Ascending aorta (tissue), 2 donors: ENCODE measurements around the gene ETNK1. TPM values are rescaled to one million over a fixed set of nuclear protein-coding genes. Genes with fewer than 3 reads are reported as not detected.

Source experiments
- DNase-seq, 2 donors: peaks; one replicate each; pipeline ENCODE4 v3.0.0-alpha.2; 2019; ENCODE audit warnings: low spot score in 2 of 2
- H3K27ac ChIP-seq, 2 donors: fragments of 200-600 bp; sonication (generic); one replicate each; pipeline ENCODE4 v1.5.1; 2016 to 2017; ENCODE audit warnings: mild to moderate bottlenecking in 1 of 2
- H3K27me3 ChIP-seq: fragments of 200-600 bp; sonication (generic); one replicate; pipeline ENCODE4 v1.5.1; 2017
- H3K36me3 ChIP-seq, 2 donors: fragments of 200-600 bp; sonication (generic); one replicate each; pipeline ENCODE4 v1.5.1; 2016
- H3K4me1 ChIP-seq, 2 donors: fragments of 200-600 bp; sonication (generic); one replicate each; pipeline ENCODE4 v1.5.1; 2016 to 2017; ENCODE audit warnings: mild to moderate bottlenecking in 1 of 2
- H3K4me3 ChIP-seq, 2 donors: fragments of 200-600 bp; sonication (generic); one replicate each; pipeline ENCODE4 v1.5.1; 2016 to 2017; ENCODE audit warnings: mild to moderate bottlenecking in 1 of 2
- H3K9me3 ChIP-seq, 2 donors: fragments of 200-600 bp; sonication (generic); one replicate each; pipeline ENCODE4 v1.5.1; 2016
- intact Hi-C: fragments of 100-400 bp; cut with DNase I; formaldehyde crosslinking; loops from one replicate; pipeline ENCODE4 v1.15.1; 2023
- total RNA-seq: library from RNA; depleted of rRNA; stranded (reverse); fragments of >200 nt; gene quantifications from one replicate; pipeline ENCODE4 v1.1.0, GENCODE V29; 2016
- TF ChIP-seq, protein P1 (sequence below), 3 experiments: fragments of 200-600 bp in 2 of 3; fragments of 450-650 bp in 1 of 3; sonication (generic) in 2 of 3; IDR thresholded peaks; one replicate each; pipeline ENCODE4 v1.5.1; 2016 to 2019; ENCODE audit warnings: antibody characterized with exemption in 3 of 3, mild to moderate bottlenecking in 1 of 3, moderate library complexity in 1 of 3

Gene ETNK1
- total RNA-seq, 1 donor from 2014 or later, result 13.9 TPM

DNA sequence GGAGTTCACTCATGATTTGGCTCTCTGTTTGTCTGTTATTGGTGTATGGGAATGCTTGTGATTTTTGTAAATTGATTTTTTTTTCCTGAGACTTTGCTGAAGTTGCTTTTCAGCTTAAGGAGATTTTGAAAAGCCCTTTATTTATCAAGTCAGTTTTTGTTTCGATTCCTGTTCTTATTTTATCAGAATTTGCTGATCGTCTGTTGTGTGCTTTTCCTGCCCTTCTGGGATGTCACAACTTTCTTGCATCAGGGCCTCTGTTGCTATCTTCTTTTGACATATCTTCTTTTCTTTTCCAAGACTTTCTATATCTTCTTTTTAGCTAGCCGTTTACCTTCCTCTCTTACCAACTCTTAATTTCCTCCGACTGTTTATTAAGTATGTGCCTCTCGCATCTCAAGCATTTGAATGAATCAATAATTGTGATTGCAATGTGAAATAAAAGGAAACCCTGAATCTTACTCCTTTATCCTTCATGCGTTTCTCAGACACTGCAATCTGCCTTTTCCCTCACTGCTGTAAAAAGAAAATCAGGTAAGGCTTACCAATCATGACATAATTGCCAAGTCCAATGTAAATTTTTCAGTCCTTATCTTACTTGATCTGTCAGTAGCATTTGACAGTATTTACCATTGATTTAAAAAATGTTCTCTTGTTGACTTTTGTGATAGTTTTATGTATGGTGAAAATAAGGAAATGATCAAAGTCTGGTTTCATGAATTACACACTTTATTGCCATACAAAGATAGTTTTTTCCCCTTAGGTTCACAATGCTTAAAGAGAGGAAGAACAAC lies 53.0 kb downstream of the ETNK1 start:
- Histone ChIP-seq H3K4me3 (no peak overlapping the region), H3K27me3 (no peaks in the 10 kb centered on the region), H3K27ac (no peak overlapping the region), H3K4me1 (no peaks in the 10 kb centered on the region), H3K9me3 (no peaks in the 10 kb centered on the region), H3K36me3 (peaks cover 14 to 35% of the 10 kb centered on the region in 2 donors)
- TF ChIP-seq, protein P1, sequence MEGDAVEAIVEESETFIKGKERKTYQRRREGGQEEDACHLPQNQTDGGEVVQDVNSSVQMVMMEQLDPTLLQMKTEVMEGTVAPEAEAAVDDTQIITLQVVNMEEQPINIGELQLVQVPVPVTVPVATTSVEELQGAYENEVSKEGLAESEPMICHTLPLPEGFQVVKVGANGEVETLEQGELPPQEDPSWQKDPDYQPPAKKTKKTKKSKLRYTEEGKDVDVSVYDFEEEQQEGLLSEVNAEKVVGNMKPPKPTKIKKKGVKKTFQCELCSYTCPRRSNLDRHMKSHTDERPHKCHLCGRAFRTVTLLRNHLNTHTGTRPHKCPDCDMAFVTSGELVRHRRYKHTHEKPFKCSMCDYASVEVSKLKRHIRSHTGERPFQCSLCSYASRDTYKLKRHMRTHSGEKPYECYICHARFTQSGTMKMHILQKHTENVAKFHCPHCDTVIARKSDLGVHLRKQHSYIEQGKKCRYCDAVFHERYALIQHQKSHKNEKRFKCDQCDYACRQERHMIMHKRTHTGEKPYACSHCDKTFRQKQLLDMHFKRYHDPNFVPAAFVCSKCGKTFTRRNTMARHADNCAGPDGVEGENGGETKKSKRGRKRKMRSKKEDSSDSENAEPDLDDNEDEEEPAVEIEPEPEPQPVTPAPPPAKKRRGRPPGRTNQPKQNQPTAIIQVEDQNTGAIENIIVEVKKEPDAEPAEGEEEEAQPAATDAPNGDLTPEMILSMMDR (IDR thresholded peaks at IDR 0.05), result no peak
- intact Hi-C loops, result no loop called here
- DNase-seq, result no peak

DNA sequence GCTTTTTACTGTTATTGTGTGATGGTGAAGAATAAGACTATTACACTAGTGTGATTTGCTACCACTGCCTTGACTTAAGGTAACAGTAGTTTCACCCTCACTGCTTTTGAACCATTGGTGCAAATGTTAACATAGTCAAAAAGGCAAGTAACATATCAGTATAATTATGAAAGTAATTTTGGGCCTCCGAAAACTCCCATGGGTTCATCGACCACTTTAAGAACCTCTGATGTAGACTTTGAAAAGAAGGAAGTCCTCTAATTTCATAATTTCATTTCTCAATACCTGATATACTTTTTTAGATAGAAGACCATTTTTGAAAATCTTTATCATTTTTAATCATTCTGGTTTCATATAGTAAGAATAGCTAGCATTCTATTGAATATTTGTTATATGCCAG lies 57.7 kb downstream of the ETNK1 start:
- Histone ChIP-seq H3K4me3 (no peak overlapping the region), H3K27me3 (no peaks in the 10 kb centered on the region), H3K36me3 (peaks cover 6 to 19% of the 10 kb centered on the region in 2 donors), H3K9me3 (no peaks in the 10 kb centered on the region), H3K27ac (no peak overlapping the region), H3K4me1 (peaks cover 7 to 15% of the 10 kb centered on the region in 2 donors)
- TF ChIP-seq, protein P1 (IDR thresholded peaks at IDR 0.05), result no peak
- intact Hi-C loops, result no loop called here
- DNase-seq, result no peak

DNA sequence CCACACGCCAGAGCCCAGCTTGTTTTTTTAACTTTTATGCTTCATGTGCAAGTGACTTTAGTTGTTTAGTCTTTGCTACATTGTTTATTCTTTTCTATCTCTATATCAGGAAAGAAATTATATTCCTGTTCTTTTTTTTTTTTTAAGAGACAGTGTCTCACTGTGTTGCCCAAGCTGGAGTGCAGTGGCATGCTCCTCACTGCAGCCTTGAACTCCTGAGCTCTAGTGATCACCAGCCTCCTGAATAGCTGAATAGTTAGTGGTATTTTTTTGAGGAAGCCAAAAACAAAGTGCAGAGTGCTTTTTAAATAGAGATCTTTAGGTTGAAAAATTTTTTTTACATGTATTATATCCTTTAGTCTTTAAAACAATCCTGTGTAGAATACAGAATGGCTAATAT lies 58.2 kb downstream of the ETNK1 start:
- H3K27me3 ChIP-seq, result no peaks in the 10 kb centered on the region
- TF ChIP-seq, protein P1 (IDR thresholded peaks at IDR 0.05), result no peak
- H3K36me3 ChIP-seq, result peaks cover 2 to 19% of the 10 kb centered on the region in 2 donors
- no peaks in the 10 kb centered on the region for H3K9me3 ChIP-seq
- intact Hi-C loops, result no loop called here
- no peak overlapping the region for H3K27ac ChIP-seq
- no peak overlapping the region for H3K4me3 ChIP-seq
- H3K4me1 ChIP-seq, result peaks cover 8 to 15% of the 10 kb centered on the region in 2 donors
- no peak for DNase-seq

DNA sequence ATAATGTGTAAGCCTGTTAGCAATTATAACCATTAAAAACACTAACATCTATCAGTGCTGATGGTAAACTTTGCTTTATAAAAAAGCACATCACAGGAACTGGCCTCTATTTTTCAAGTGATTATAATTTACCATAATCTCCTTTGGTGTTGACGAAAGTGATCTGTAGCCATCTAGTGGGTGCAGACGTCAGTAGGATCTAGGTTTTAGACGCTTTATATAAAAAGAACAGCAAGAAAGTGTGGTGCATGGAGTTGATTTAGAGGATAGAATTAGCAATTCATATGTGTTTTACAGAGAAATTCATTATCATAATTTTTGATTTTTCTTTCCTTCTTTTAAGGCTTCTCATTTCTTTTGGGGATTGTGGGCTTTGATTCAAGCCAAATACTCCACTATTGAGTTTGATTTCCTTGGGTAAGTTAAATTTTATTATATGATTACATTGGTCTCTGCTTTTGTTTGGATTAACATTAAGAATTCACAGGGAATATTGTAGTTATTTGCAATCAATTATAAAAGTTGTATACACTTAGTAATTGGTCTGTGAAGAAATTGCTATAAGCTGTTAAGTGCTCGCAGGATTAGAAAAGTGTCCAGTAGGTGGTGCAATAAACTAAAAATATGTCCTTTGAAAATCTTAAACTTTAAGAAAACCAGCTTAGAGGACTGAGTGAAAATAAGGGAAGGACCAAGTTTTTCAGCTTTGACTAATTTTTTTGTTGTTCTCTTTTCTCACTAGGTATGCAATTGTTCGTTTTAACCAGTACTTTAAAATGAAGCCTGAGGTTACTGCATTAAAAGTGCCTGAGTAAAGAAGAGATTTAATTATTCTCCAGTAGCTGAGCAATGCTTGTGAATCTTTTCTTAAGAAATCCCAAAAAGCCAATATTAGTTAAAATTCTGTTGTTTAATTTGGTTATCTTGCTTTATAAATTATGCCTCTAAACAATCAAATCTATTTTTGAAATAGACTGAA lies 59.5 kb downstream of the ETNK1 start:
- H3K27me3 ChIP-seq, result no peaks in the 10 kb centered on the region
- TF ChIP-seq, protein P1 (IDR thresholded peaks at IDR 0.05), result peak; percentile 40 to 62 (median 46)
- no peak for DNase-seq

DNA sequence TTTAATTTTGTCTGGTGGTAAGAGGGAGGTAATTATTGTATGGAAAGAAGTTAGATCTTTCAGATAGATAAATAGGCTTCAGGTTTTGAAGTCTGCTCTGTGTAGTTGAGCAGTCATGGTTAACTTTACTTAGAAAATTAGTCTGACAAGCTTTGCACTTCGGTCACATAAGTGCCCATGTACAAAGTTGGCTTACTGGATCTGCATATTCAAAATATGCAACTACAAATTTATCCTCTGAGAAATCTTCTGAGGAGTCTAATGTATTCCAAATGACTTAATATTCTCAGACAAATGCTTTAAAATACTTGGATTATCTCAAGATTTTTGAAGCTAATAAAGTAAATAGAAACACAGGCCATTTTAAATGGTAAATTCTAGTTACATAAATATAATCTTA lies 61.2 kb downstream of the ETNK1 start:
- Histone ChIP-seq H3K36me3 (no peaks in the 10 kb centered on the region), H3K4me3 (no peak overlapping the region), H3K27ac (peak overlapping the region in 1 of 2 donors; percentile 11), H3K9me3 (no peaks in the 10 kb centered on the region), H3K4me1 (peaks cover 11 to 20% of the 10 kb centered on the region in 2 donors), H3K27me3 (no peaks in the 10 kb centered on the region)
- TF ChIP-seq, protein P1 (IDR thresholded peaks at IDR 0.05), result no peak
- intact Hi-C loops, result loop anchor here (5.0 kb wide), 2 partner anchors 511 to 676 kb away; no protein-coding TSS in a partner anchor
- DNase-seq, result no peak

More for the DNA sequence above, 59.5 kb downstream of the ETNK1 start:
- H3K27ac ChIP-seq, result no peak overlapping the region
- intact Hi-C loops, result loop anchor here (5.0 kb wide), 2 partner anchors 513 to 678 kb away; no protein-coding TSS in a partner anchor
- no peaks in the 10 kb centered on the region for H3K9me3 ChIP-seq
- H3K4me3 ChIP-seq, result no peak overlapping the region
- H3K36me3 ChIP-seq, result peaks cover 0 to 6% of the 10 kb centered on the region in 2 donors
- H3K4me1 ChIP-seq, result peaks cover 11 to 20% of the 10 kb centered on the region in 2 donors
